ENCODE results near the gene P3H3.

- TF ChIP-seq POLR2AphosphoS5 (IDR thresholded peaks at IDR 0.05; ENCODE audit: low read depth, low read length) (no peak), TAF1 (IDR thresholded peaks at IDR 0.05; ENCODE audit: borderline replicate concordance, insufficient read depth, low read length) (no peak), REST (IDR thresholded peaks at IDR 0.05; ENCODE audit: insufficient read depth in 1 of 2, low read depth in 2 of 2, low read length in 2 of 2) (no peak), SIN3A (IDR thresholded peaks at IDR 0.05; ENCODE audit: borderline replicate concordance, insufficient read depth, low read length) (no peak), FOXP2 (optimal IDR thresholded peaks at IDR 0.05; ENCODE audit: borderline replicate concordance, extremely low read depth, extremely low read length, insufficient read depth) (no peak)
Observed at GRCh38 chr12:6840330-6840729, 12.1 kb downstream of the P3H3 start.
